Measurements from ENCODE around the gene STT3A.

Gene STT3A

DNA sequence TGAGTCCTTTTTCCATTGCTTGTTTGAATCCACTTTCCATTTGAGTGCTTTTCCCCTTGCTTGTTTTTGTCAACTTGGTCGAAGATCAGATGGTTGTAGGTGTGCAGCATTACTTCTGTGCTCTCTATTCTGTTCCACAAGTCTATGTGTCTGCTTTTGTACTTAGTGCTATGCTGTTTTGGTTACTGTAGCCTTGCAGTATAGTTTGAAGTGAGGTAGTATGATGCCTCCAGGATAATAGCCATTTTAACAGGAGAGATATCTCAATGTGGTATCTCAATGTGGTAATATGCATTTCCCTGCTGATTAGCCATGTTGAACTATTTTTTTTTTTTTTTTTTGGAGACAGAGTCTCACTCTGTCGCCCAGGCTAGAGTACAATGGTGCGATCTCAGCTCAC, 71.3 kb downstream of the STT3A start:
- DNase-seq (ENCODE audit: low read depth, low spot score) = no peak

DNA sequence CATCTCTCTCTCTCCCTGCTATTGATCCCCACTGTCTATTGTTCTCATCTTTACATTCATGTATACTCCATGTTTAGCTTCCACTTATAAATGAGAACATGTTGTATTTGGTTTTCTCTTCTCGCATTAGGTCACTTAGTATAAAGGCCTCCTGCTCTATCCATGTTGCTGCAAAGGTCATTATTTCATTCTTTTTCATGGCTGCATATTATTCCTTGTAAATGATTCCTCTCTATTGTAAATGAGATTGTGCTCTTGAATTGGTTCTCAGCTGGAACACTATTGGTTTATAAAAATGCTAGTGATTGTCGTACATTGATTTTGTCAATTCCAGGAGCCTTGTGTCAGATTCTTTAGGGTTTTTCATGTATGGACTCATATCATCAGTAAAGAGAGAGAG, 74.5 kb downstream of the STT3A start:
- no peak for DNase-seq (ENCODE audit: low read depth, low spot score)

DNA sequence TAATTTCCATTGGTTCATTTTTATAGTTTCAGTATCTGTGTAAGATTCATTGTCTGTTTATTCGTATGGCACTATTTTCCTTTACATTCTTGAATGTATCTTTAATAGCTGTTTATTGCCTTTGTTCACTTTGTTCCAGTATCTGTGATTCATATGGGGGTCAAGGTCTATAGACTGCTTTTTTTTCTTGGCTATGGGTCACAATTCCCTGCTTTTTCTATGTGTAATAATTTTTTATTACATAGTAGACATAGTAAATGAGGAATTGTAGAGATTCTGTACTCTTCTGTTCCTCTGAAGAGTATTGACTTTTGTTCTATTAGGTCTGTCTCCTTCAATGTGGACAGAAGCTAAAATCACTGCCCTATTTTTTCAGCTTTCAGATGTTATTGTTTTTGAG, 77.5 kb downstream of the STT3A start:
- no peak for DNase-seq (ENCODE audit: low read depth, low spot score)

DNA sequence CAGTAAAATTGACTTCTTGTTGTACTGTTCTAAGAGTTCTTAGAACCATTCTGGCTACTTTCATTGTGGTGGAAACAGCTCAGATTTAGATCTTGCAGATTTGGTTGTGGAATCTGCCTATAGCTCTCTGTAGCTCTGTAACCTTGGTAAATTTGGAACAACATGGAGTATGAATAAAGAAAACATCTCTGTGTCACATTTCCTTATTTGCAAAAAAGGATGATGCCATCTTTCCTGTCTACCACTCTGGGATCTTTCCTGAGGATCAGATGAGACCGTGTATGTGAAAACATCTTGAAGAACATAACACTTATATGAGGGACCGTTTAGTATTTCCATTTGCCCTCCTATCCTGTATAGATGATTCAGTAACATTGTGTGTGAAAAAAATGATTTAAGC, 78.9 kb downstream of the STT3A start:
- no peak for DNase-seq (ENCODE audit: low read depth, low spot score)

Data from activated CD4-positive, CD25-positive, alpha-beta regulatory T cell treated with anti-CD3 and anti-CD28 coated beads, Interleukin-2, amount 50 U/mL, for 16 hours (primary cell).